SU-DHL-6 (cell line): Measurements from ENCODE around the gene GPR162.

Experiments
- H2AFZ ChIP-seq: fragments of 200-600 bp; sonication (generic); 2 replicates; pipeline ENCODE4 v1.6.1; 2014; ENCODE audit warnings: low read depth, mild to moderate bottlenecking, moderate library complexity, mixed read lengths, antibody characterized with exemption, low read length; ENCODE audit not compliant: severe bottlenecking
- H3F3A ChIP-seq: fragments of 200-600 bp; shearing (Covaris generic); 2 replicates; pipeline ENCODE4 v1.6.0; 2016; ENCODE audit warnings: antibody characterized with exemption, mild to moderate bottlenecking; ENCODE audit not compliant: insufficient read depth
- H3K27ac ChIP-seq: fragments of 200-600 bp; sonication (generic); 2 replicates; pipeline ENCODE4 v1.5.1; 2016; ENCODE audit warnings: low read depth, mild to moderate bottlenecking, low read length, moderate library complexity, mixed read lengths
- H3K27me3 ChIP-seq: fragments of 200-600 bp; sonication (generic), shearing (Covaris generic); 2 replicates; pipeline ENCODE4 v1.6.0; 2014; ENCODE audit warnings: mild to moderate bottlenecking, low read length
- H3K36me3 ChIP-seq: fragments of 200-600 bp; sonication (generic); 2 replicates; pipeline ENCODE4 v1.6.1; 2014; ENCODE audit warnings: mild to moderate bottlenecking, low read length, mixed read lengths
- H3K4me2 ChIP-seq: fragments of 300-600, 200-600 bp; shearing (Covaris generic), sonication (generic); 2 replicates; pipeline ENCODE4 v1.6.0; 2014; ENCODE audit warnings: low read length, low read depth, mild to moderate bottlenecking; ENCODE audit not compliant: poor library complexity, severe bottlenecking
- H3K4me3 ChIP-seq: fragments of 200-600 bp; sonication (generic); 2 replicates; pipeline ENCODE4 v1.5.1; 2014; ENCODE audit warnings: antibody characterized with exemption, low read length, mild to moderate bottlenecking, mixed read lengths; ENCODE audit not compliant: insufficient read depth, poor library complexity, severe bottlenecking
- H3K79me2 ChIP-seq: fragments of 200-600 bp; sonication (generic); 2 replicates; pipeline ENCODE4 v1.6.1; 2014; ENCODE audit warnings: mild to moderate bottlenecking, low read length, moderate library complexity; ENCODE audit not compliant: insufficient read depth
- H3K9ac ChIP-seq: fragments of 200-600 bp; sonication (generic); 2 replicates; pipeline ENCODE4 v1.7.0; 2014; ENCODE audit warnings: mild to moderate bottlenecking, low read length
- H3K9me2 ChIP-seq: fragments of 200-600 bp; sonication (generic); replicated peaks from 2 replicates; pipeline ENCODE4 v1.6.1; 2014; ENCODE audit warnings: low read length; ENCODE audit not compliant: insufficient read depth
- H3K9me3 ChIP-seq: fragments of 200-600 bp; sonication (generic); 2 replicates; pipeline ENCODE4 v1.6.1; 2014; ENCODE audit warnings: low read length, mixed read lengths; ENCODE audit not compliant: insufficient read depth
- H4K20me1 ChIP-seq: fragments of 200-600 bp; sonication (generic); 2 replicates; pipeline ENCODE4 v1.6.1; 2014; ENCODE audit warnings: low read depth, mild to moderate bottlenecking, antibody characterized with exemption, low read length, moderate library complexity, mixed read lengths
- CTCF ChIP-seq: fragments of 200-600 bp; sonication (generic); IDR thresholded peaks from one replicate; pipeline ENCODE4 v1.5.1; 2017; ENCODE audit warnings: antibody characterized with exemption, mild to moderate bottlenecking, low read length, moderate library complexity; ENCODE audit not compliant: insufficient read depth, poor library complexity, severe bottlenecking
- EZH2phosphoT487 ChIP-seq: fragments of 200-600 bp; sonication (generic), shearing (Covaris generic); conservative IDR thresholded peaks from 2 replicates; pipeline ENCODE4 v1.6.1; 2018; ENCODE audit warnings: mild to moderate bottlenecking, antibody characterized with exemption, low read length, moderate library complexity, mixed read lengths

GPR162 gene

GRCh38 chr12:6850796-6851152 is 29.2 kb downstream of the GPR162 start:
- Histone ChIP-seq H3K27me3 (no peaks in the 10 kb centered on the region), H4K20me1 (no peaks in the 10 kb centered on the region), H3K79me2 (peaks cover 40% of the 10 kb centered on the region), H3F3A (0 out of 2 replicates have a peak, but pooled peaks cover 4% of the 10 kb centered on the region), H3K9ac (peak overlapping the region; percentile 93), H3K4me2 (peak overlapping the region; percentile 73), H3K9me3 (no peaks in the 10 kb centered on the region), H3K9me2 (no peaks in the 10 kb centered on the region), H3K27ac (peak overlapping the region; percentile 83), H3K4me3 (peak overlapping the region; percentile 87), H2AFZ (peak overlapping the region; percentile 13), H3K36me3 (no peaks in the 10 kb centered on the region)
- TF ChIP-seq EZH2phosphoT487 (no peak), CTCF (no peak)

GRCh38 chr12:6851153-6851920 is 29.7 kb downstream of the GPR162 start, which contains the start of gene CDCA3:
TSS of gene CDCA3 (minus strand) at chr12:6851286. CDS start at chr12:6850952, 334 bp downstream.
- peaks cover 40% of the 10 kb centered on the region for H3K79me2 ChIP-seq
- H3K9ac ChIP-seq, result peak within 1 kb of the TSS; percentile 93
- no peaks in the 10 kb centered on the region for H3K27me3 ChIP-seq
- TF ChIP-seq EZH2phosphoT487 (no peak), CTCF (no peak)
- H3K27ac ChIP-seq, result peak within 1 kb of the TSS; percentile 83
- H3K9me2 ChIP-seq, result no peaks in the 10 kb centered on the region
- peak within 1 kb of the TSS; percentile 73 for H3K4me2 ChIP-seq
- H3F3A ChIP-seq, result 0 out of 2 replicates have a peak, but pooled peaks cover 4% of the 10 kb centered on the region
- H4K20me1 ChIP-seq, result no peaks in the 10 kb centered on the region
- peak within 1 kb of the TSS; percentile 87 for H3K4me3 ChIP-seq
- H3K36me3 ChIP-seq, result no peaks in the 10 kb centered on the region
- H2AFZ ChIP-seq, result peak within 1 kb of the TSS; percentile 65
- H3K9me3 ChIP-seq, result no peaks in the 10 kb centered on the region

GRCh38 chr12:6851921-6852650 is 30.5 kb downstream of the GPR162 start, which contains the start of gene USP5:
TSS of gene USP5 (plus strand) at chr12:6852150. CDS start at chr12:6852180, 30 bp downstream.
- Histone ChIP-seq H3K27ac (peak within 1 kb of the TSS; percentile 83), H3K9me3 (no peaks in the 10 kb centered on the region), H3K79me2 (peaks cover 40% of the 10 kb centered on the region), H3K9me2 (no peaks in the 10 kb centered on the region), H4K20me1 (no peaks in the 10 kb centered on the region), H3F3A (0 out of 2 replicates have a peak, but pooled peaks cover 4% of the 10 kb centered on the region), H3K4me3 (peak within 1 kb of the TSS; percentile 87), H3K4me2 (peak within 1 kb of the TSS; percentile 73), H3K9ac (peak within 1 kb of the TSS; percentile 93), H3K36me3 (no peaks in the 10 kb centered on the region), H2AFZ (peak within 1 kb of the TSS; percentile 65), H3K27me3 (no peaks in the 10 kb centered on the region)
- TF ChIP-seq CTCF (no peak), EZH2phosphoT487 (no peak)
